ENCODE data around the gene FGF2. TPM values are rescaled to one million over a fixed set of nuclear protein-coding genes. Genes with fewer than 3 reads are reported as not detected.
A peak's percentile ranks its signal among the peaks of the same experiment; 100 is the strongest.

The FGF2 gene
- total RNA-seq, 1 experiment from 2014 or later: 3.8 TPM

DNA sequence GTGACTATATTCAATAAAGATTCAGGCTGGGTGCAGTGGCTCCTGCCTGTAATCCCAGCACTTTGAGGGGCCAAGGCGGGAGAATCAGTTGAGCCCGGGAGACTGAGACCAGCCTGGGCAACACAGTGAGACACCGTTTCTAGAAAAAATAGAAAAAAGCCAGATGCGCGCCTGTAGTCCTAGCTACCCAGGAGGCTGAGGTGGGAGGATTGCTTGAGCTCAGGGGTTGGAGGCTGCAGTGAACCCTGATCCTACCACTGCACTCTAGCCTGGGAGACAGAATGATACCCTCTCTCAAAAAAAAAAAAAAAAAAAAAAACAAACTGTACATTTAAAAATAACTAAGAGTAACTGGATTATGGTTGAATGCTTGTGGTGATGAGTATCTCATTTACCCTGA, 94.7 kb downstream of the FGF2 start:
- Histone ChIP-seq H3K4me3 (replicated peaks in 1 of 2; ENCODE audit: low read depth in 1 of 2, low read length in 2 of 2) (peak overlapping the region; percentile 86 to 97), H4K20me1 (ENCODE audit: insufficient read depth) (no peaks in the 10 kb centered on the region), H3K27ac (ENCODE audit: low read depth, low read length) (no peak overlapping the region; the same call in 1 of the 2 replicates), H3K9me2 (ENCODE audit: insufficient read depth) (no peaks in the 10 kb centered on the region), H3K79me2 (ENCODE audit: insufficient read depth, low read length) (peaks cover 34% of the 10 kb centered on the region), H3K27me3 (ENCODE audit: insufficient read depth, low read length) (no peaks in the 10 kb centered on the region), H3K36me3 (ENCODE audit: control insufficient read depth in 1 of 2, insufficient read depth in 2 of 2, low read length in 2 of 2) (no peaks in the 10 kb centered on the region), H2AFZ (ENCODE audit: low read depth, low read length, poor library complexity, severe bottlenecking) (peak overlapping the region; percentile 98), H3K4me1 (ENCODE audit: control insufficient read depth in 1 of 2, insufficient read depth in 2 of 2, low read length in 2 of 2) (peaks cover 7 to 15% of the 10 kb centered on the region in 2 experiments; a peak in 3 of 4 replicates), H3K9me3 (ENCODE audit: control insufficient read depth in 1 of 2, insufficient read depth in 1 of 2, low read depth in 1 of 2, low read length in 2 of 2) (no peaks in the 10 kb centered on the region), H3K9ac (ENCODE audit: low read length) (peak overlapping the region; percentile 79), H3K4me2 (ENCODE audit: low read length) (peak overlapping the region; percentile 92)
- ATAC-seq: no peak
- no TSS peak for BruUV-seq (replicated peaks)
- intact Hi-C loops (cut with micrococcal nuclease): loop anchor here (5.0 to 10.0 kb wide), 2 partner anchors 94 to 1344 kb away; partner anchors contain the start of gene FGF2
- RAD21 ChIA-PET (ENCODE audit: low non-redundant PET in 1 of 2, low total read pairs in 2 of 2, uncharacterized antibody in 2 of 2, unreplicated experiment in 2 of 2): no interaction called here
- POLR2A ChIA-PET: interaction anchor here (0.7 kb wide), 2 partner anchors 32 to 188 kb away, joined by 3 to 5 read pairs; no protein-coding TSS in a partner anchor
- DNase-seq (ENCODE audit: low read depth, low spot score): no peak
- TF ChIP-seq EZH2 (IDR thresholded peaks at IDR 0.05) (no peak), POLR2AphosphoS5 (IDR thresholded peaks at IDR 0.05; ENCODE audit: low read depth, low read length) (no peak), ZFX (IDR thresholded peaks at IDR 0.05) (no peak), CBX3 (IDR thresholded peaks at IDR 0.05; ENCODE audit: low read depth) (no peak), EZH2phosphoT487 (IDR thresholded peaks at IDR 0.05; ENCODE audit: borderline replicate concordance) (no peak), EGR1 (IDR thresholded peaks at IDR 0.05; ENCODE audit: low read depth) (no peak), ELF1 (IDR thresholded peaks at IDR 0.05; ENCODE audit: borderline replicate concordance, low read depth) (no peak)
- TF ChIP-seq, protein P1, sequence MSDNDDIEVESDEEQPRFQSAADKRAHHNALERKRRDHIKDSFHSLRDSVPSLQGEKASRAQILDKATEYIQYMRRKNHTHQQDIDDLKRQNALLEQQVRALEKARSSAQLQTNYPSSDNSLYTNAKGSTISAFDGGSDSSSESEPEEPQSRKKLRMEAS (IDR thresholded peaks at IDR 0.05): no peak
- CTCF ChIA-PET: interaction anchor here (1.6 to 3.1 kb wide), 2 partner anchors 9 to 163 kb away, joined by 3 to 12 read pairs; no protein-coding TSS in a partner anchor

Data from HCT116 (cell line).